GM12872 (cell line): ENCODE data around the gene SCUBE2.

ENCODE experiments used
- TF ChIP-seq, protein P1 (sequence below): IDR thresholded peaks from 3 replicates; pipeline ENCODE4 v1.5.1; 2011; ENCODE audit warnings: low read depth, mild to moderate bottlenecking, low read length, moderate library complexity; ENCODE audit not compliant: insufficient read depth

The SCUBE2 gene

DNA sequence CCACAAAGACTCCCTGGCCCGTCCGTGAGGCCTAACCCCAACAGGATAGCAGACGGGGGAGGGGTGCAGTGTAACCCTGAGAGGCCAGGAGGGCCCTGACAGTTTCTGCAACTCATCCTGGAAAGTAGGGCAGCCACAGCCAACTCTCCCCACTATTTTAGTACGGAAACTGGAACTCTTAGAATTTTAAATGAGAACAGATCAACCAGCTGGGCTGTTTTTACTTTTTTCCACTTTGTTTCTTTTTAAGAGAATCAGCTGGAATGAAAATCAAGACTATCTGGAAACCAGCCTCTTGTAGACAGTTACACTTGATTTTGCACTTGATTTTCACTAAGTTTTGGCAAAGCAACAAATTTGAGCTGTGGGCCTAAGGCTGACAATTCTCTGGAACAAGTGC lies 44.9 kb downstream of the SCUBE2 start:
- TF ChIP-seq, protein P1, sequence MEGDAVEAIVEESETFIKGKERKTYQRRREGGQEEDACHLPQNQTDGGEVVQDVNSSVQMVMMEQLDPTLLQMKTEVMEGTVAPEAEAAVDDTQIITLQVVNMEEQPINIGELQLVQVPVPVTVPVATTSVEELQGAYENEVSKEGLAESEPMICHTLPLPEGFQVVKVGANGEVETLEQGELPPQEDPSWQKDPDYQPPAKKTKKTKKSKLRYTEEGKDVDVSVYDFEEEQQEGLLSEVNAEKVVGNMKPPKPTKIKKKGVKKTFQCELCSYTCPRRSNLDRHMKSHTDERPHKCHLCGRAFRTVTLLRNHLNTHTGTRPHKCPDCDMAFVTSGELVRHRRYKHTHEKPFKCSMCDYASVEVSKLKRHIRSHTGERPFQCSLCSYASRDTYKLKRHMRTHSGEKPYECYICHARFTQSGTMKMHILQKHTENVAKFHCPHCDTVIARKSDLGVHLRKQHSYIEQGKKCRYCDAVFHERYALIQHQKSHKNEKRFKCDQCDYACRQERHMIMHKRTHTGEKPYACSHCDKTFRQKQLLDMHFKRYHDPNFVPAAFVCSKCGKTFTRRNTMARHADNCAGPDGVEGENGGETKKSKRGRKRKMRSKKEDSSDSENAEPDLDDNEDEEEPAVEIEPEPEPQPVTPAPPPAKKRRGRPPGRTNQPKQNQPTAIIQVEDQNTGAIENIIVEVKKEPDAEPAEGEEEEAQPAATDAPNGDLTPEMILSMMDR: no peak

DNA sequence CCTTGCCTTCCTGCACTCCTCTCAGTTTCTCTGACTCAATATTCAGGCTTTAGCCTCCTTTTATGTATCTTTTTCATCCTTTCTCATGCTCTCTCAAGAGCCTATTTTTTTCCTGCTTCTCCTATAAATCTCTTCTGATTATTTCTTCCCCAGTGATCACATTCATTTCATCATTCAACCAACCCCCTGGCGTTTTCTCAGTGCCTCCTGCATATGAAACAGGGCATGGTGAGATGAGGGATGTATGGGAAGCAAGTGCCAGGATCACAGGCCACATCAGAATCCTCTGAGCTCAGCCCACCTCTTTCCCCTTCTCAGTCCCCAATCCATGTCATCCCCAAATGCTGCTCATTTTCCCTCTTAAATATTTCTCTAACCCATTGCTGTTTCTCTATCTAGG lies 48.9 kb downstream of the SCUBE2 start:
- TF ChIP-seq, protein P1: no peak

DNA sequence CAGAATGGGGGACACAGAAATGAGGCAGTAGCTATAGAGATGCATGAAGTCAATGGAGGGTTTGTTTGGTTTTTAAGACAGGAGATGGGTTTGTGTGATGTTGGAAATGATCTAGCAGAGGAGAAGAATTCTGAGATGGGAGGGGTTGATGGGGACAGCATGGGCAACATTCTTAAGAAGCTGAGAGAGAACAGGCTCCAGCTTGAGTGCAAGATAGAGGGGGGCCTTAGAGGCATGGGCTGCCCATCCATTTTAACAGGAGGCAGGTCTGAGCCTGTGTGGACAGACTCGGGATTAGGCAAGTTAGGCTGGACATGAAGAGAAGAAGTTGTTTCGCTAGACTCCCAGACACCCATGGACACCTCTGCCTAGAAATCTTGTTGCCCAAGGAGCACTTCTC lies 49.7 kb downstream of the SCUBE2 start:
- TF ChIP-seq, protein P1: no peak

DNA sequence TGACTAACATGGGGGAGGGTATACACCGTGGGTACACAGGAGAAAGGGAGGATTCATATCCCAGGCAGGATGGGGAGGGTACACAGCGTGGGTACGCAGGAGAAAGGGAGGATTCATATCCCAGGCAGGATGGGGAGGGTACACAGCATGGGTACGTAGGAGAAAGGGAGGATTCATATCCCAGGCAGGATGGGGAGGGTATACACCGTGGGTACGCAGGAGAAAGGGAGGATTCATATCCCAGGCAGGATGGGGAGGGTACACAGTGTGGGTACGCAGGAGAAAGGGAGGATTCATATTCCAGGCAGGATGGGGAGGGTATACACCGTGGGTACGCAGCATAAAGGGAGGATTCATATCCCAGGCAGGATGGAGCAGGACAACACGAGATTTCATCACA lies 51.0 kb downstream of the SCUBE2 start:
- TF ChIP-seq, protein P1: no peak

DNA sequence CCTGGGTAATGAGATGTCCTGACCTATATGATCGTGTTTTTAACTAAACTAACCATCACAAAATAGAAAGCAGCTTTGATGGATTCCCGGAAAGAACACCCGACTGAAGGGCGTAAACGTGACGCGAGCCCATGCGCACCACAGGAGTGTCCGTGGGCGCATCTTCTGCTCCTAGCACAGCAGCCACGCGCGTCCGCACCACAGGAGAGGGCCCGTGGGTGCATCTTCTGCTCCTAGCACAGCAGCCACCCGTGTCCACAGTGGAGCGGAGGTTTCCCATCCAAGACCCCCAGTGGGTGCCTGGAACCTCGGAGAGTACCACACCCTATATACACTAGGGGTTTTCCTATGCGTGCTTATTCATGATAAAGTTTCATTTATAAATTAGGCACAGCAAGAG lies 51.5 kb downstream of the SCUBE2 start:
- TF ChIP-seq, protein P1: no peak

DNA sequence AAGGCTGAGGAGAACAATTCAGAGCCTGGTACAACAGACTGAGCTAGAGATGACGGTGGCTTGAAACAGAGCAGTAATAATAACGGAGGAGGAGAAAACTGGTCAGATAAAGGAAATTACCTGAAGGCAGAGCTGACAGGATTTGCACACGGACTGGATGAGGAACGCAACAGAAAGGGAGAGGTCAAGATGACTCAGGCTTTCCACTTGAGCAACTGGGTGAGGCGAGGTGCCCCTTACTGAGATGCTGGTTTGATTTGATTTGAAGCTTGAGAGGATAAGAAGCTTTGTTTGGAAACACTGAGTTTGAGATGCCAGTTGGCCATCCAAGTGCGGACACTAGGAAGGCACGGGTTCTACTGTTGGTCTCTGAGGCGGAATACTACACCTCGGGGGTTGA lies 52.2 kb downstream of the SCUBE2 start:
- TF ChIP-seq, protein P1: no peak

DNA sequence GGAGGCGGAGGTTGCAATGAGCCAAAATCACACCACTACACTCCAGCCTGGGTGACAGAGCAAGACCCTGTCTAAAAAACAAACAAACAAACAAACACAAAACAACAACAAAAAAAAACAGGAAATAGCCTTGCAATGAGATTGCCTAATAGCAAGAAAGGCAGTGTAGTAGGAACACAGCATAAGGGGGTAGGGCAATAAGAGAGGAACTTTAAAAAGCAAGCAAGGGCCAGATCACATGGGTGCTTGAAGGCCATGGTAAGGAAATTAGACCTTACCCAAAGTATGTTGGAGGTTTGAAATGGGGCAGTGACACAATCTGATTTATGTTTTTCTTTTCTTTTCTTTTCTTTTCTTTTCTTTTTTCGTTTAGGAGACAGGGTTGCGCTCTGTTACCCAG lies 52.9 kb downstream of the SCUBE2 start:
- TF ChIP-seq, protein P1: no peak

DNA sequence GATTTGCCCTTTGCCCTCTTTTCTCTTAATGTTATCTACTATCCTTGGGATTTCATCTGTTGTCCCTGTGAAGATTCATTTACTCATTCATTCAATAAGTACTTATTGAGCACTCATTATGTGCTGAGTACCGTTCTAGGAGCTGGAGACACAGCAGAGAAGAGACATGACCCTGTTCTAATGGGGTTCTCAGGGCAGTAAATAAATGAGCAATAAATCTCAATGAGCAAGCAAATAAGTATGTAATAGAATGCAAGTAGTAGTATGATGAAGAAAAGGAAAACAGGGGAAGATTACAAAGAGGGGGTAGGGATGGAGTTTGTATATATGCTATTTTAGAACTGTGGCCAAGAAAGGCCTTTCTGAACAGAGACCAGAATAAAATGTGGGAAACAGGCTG lies 53.4 kb downstream of the SCUBE2 start:
- TF ChIP-seq, protein P1: no peak
